ENCODE data around the gene CNOT2. TPM values are rescaled to one million over a fixed set of nuclear protein-coding genes. Genes with fewer than 3 reads are reported as not detected.

CNOT2 gene
- total RNA-seq, 4 donors from 2014 or later = 36.8 to 204 (median 139) TPM

- in situ Hi-C loops (cut with MboI; ENCODE audit: low pct_ligation_motif_present in 1 of 4, low pct_unique_long_range_greater_than_20kb in 1 of 4, low sequenced_read_pairs in 3 of 4) = loop anchor here in 1 of 4 donors (25.0 kb wide), 2 partner anchors 134 to 316 kb away; partner anchors contain the start of gene KCNMB4
- H3K27me3 ChIP-seq = no peaks in the 10 kb centered on the region
- no peaks in the 10 kb centered on the region for H3K36me3 ChIP-seq
- no peak overlapping the region for H3K4me3 ChIP-seq
- 88 to 95% methylated on average over 2 of the region's 2 CpGs for WGBS, 2 donors (ENCODE audit: low coverage in 1 of 2)
- TF ChIP-seq CTCF (IDR thresholded peaks at IDR 0.05) (no peak), POLR2AphosphoS5 (IDR thresholded peaks at IDR 0.05) (no peak), POLR2A (IDR thresholded peaks at IDR 0.05) (no peak), EP300 (IDR thresholded peaks at IDR 0.05; ENCODE audit: low read depth) (no peak)
- H3K27ac ChIP-seq = no peak overlapping the region
- intact Hi-C loops (cut with DNase I; ENCODE audit: low total_unique reads) = no loop called here
- H3K9me3 ChIP-seq = no peaks in the 10 kb centered on the region
- DNase-seq = no peak
- peaks cover 0 to 3% (median 0%) of the 10 kb centered on the region in 4 donors for H3K4me1 ChIP-seq
Observed at GRCh38 chr12:70227911-70228310, 15.3 kb upstream of the CNOT2 start.

GRCh38 chr12:70230934-70231606, 12.2 kb upstream of the CNOT2 start:
- intact Hi-C loops (cut with DNase I; ENCODE audit: low total_unique reads) = no loop called here
- no peak for DNase-seq
- Histone ChIP-seq H3K9me3 (no peaks in the 10 kb centered on the region), H3K27ac (no peak overlapping the region), H3K36me3 (no peaks in the 10 kb centered on the region), H3K4me3 (no peak overlapping the region), H3K4me1 (no peaks in the 10 kb centered on the region), H3K27me3 (no peaks in the 10 kb centered on the region)
- in situ Hi-C loops (cut with MboI; ENCODE audit: low pct_ligation_motif_present in 1 of 4, low pct_unique_long_range_greater_than_20kb in 1 of 4, low sequenced_read_pairs in 3 of 4) = loop anchor here in 1 of 4 donors (25.0 kb wide), 2 partner anchors 131 to 319 kb away; partner anchors contain the start of gene KCNMB4
- WGBS, 2 donors (ENCODE audit: low coverage in 1 of 2) = 79 to 92% methylated on average over 2 of the region's 2 CpGs
- TF ChIP-seq CTCF (IDR thresholded peaks at IDR 0.05) (no peak), POLR2AphosphoS5 (IDR thresholded peaks at IDR 0.05) (no peak), EP300 (IDR thresholded peaks at IDR 0.05; ENCODE audit: low read depth) (no peak), POLR2A (IDR thresholded peaks at IDR 0.05) (no peak)

GRCh38 chr12:70236990-70237389, 6.2 kb upstream of the CNOT2 start:
- Histone ChIP-seq H3K27me3 (no peaks in the 10 kb centered on the region), H3K4me1 (peaks cover 3 to 10% (median 5%) of the 10 kb centered on the region in 4 donors), H3K36me3 (peaks cover 0 to 18% (median 0%) of the 10 kb centered on the region in 4 donors), H3K9me3 (no peaks in the 10 kb centered on the region), H3K4me3 (no peak overlapping the region), H3K27ac (no peak overlapping the region)
- WGBS, 2 donors (ENCODE audit: low coverage in 1 of 2) = 14 to 84% methylated on average over 1 of the region's 1 CpG
- in situ Hi-C loops (cut with MboI; ENCODE audit: low pct_ligation_motif_present in 1 of 4, low pct_unique_long_range_greater_than_20kb in 1 of 4, low sequenced_read_pairs in 3 of 4) (loop anchor here in 1 of 4 donors (25.0 kb wide), 2 partner anchors 125 to 325 kb away; partner anchors contain the start of gene KCNMB4), intact Hi-C loops (cut with DNase I; ENCODE audit: low total_unique reads) (no loop called here)
- no peak for TF ChIP-seq CTCF (IDR thresholded peaks at IDR 0.05)
- TF ChIP-seq POLR2AphosphoS5 (IDR thresholded peaks at IDR 0.05) = no peak
- TF ChIP-seq EP300 (IDR thresholded peaks at IDR 0.05; ENCODE audit: low read depth) = no peak
- TF ChIP-seq POLR2A (IDR thresholded peaks at IDR 0.05) = no peak
- DNase-seq = no peak

GRCh38 chr12:70240673-70241072, 2.6 kb upstream of the CNOT2 start:
- Histone ChIP-seq H3K4me3 (no peak overlapping the region), H3K27me3 (no peaks in the 10 kb centered on the region), H3K9me3 (no peaks in the 10 kb centered on the region), H3K27ac (no peak overlapping the region), H3K4me1 (peaks cover 19 to 29% (median 22%) of the 10 kb centered on the region in 4 donors), H3K36me3 (peaks cover 0 to 18% (median 0%) of the 10 kb centered on the region in 4 donors)
- intact Hi-C loops (cut with DNase I; ENCODE audit: low total_unique reads) (no loop called here), in situ Hi-C loops (cut with MboI; ENCODE audit: low pct_ligation_motif_present in 1 of 4, low pct_unique_long_range_greater_than_20kb in 1 of 4, low sequenced_read_pairs in 3 of 4) (loop anchor here in 2 of 4 donors (10.0 to 25.0 kb wide), 3 partner anchors 122 to 336 kb away; partner anchors contain the start of gene KCNMB4 (in 1 of the 2))
- WGBS, 2 donors (ENCODE audit: low coverage in 1 of 2) = 81 to 88% methylated on average over 1 of the region's 1 CpG
- DNase-seq = no peak
- TF ChIP-seq POLR2A (IDR thresholded peaks at IDR 0.05) = no peak
- TF ChIP-seq CTCF (IDR thresholded peaks at IDR 0.05) = no peak
- no peak for TF ChIP-seq POLR2AphosphoS5 (IDR thresholded peaks at IDR 0.05)
- TF ChIP-seq EP300 (IDR thresholded peaks at IDR 0.05; ENCODE audit: low read depth) = no peak
